NB4 (cell line): ENCODE data around the gene OMD.

Source experiments
- DNase-seq: peaks from one replicate; pipeline ENCODE4 v3.0.0; 2010; ENCODE audit warnings: low read depth
- H3K4me3 ChIP-seq: one replicate; pipeline ENCODE4 v1.5.1; 2011; ENCODE audit warnings: mild to moderate bottlenecking, low read depth, low read length, moderate library complexity
- MYC ChIP-seq: IDR thresholded peaks from 2 replicates; pipeline ENCODE4 v1.6.1; 2011; ENCODE audit warnings: low read depth, low read length
- POLR2A ChIP-seq: IDR thresholded peaks from 2 replicates; pipeline ENCODE4 v1.6.1; 2011; ENCODE audit warnings: mild to moderate bottlenecking; ENCODE audit not compliant: insufficient read length; ENCODE audit errors: extremely low read depth
- TF ChIP-seq, protein P1 (sequence below): IDR thresholded peaks from 2 replicates; pipeline ENCODE4 v1.6.1; 2011; ENCODE audit warnings: low read depth, low read length
- TF ChIP-seq, protein P2 (sequence below): IDR thresholded peaks from one replicate; pipeline ENCODE4 v1.5.1; 2012; ENCODE audit warnings: low read depth, low read length

OMD gene, protein sequence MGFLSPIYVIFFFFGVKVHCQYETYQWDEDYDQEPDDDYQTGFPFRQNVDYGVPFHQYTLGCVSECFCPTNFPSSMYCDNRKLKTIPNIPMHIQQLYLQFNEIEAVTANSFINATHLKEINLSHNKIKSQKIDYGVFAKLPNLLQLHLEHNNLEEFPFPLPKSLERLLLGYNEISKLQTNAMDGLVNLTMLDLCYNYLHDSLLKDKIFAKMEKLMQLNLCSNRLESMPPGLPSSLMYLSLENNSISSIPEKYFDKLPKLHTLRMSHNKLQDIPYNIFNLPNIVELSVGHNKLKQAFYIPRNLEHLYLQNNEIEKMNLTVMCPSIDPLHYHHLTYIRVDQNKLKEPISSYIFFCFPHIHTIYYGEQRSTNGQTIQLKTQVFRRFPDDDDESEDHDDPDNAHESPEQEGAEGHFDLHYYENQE

DNA sequence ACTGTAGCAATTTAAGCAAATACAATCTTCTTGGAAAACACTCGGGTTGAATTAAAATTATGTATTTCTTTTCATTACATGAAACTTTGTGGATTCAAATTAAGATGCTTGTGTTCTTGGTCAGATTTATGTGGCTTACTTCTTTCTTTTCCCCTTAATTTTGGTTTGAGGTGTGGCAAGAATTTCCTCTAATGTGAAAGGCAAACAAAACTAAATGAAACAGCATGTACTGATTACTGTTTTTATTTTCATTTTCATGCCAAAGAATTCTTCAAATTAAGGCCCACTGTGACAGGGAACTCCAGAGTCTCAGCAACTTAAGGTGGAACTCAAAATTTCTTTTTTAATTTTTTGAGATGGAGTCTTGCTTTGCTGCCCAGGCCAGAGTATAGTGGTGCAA, at the start of gene OMD:
Gene OMD, minus strand, starts transcription at position 132 of the 400 bp plus-strand sequence. CDS start 6,913 bp downstream, outside the sequence.
- no peak for DNase-seq
- H3K4me3 ChIP-seq, result no peak within 1 kb of the TSS
- TF ChIP-seq, protein P1, sequence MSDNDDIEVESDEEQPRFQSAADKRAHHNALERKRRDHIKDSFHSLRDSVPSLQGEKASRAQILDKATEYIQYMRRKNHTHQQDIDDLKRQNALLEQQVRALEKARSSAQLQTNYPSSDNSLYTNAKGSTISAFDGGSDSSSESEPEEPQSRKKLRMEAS, result no peak
- no peak for TF ChIP-seq POLR2A
- no peak for TF ChIP-seq MYC
- TF ChIP-seq, protein P2, sequence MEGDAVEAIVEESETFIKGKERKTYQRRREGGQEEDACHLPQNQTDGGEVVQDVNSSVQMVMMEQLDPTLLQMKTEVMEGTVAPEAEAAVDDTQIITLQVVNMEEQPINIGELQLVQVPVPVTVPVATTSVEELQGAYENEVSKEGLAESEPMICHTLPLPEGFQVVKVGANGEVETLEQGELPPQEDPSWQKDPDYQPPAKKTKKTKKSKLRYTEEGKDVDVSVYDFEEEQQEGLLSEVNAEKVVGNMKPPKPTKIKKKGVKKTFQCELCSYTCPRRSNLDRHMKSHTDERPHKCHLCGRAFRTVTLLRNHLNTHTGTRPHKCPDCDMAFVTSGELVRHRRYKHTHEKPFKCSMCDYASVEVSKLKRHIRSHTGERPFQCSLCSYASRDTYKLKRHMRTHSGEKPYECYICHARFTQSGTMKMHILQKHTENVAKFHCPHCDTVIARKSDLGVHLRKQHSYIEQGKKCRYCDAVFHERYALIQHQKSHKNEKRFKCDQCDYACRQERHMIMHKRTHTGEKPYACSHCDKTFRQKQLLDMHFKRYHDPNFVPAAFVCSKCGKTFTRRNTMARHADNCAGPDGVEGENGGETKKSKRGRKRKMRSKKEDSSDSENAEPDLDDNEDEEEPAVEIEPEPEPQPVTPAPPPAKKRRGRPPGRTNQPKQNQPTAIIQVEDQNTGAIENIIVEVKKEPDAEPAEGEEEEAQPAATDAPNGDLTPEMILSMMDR, result no peak

DNA sequence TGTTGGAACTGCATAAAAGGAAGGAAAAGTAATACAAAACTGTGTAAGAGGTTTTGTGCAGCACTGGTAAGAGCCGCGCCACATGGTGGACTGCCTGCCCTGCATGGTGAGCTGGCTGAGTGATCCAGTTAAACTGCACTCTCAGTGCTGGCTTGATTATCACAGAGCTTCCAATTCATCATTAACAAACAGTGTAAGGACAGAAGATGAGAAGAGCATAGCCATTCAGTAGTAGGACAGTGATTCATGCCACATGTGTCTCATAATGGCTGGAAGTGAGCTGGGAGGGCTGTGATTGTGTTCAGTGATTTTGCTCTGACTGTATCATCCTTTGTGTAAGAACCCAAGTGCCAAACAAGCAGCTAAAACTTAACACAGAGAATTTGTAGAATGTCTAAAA, 43.9 kb upstream of the OMD start:
- TF ChIP-seq, protein P2, result no peak
- TF ChIP-seq POLR2A, result no peak
- TF ChIP-seq, protein P1, result no peak
- DNase-seq, result no peak

DNA sequence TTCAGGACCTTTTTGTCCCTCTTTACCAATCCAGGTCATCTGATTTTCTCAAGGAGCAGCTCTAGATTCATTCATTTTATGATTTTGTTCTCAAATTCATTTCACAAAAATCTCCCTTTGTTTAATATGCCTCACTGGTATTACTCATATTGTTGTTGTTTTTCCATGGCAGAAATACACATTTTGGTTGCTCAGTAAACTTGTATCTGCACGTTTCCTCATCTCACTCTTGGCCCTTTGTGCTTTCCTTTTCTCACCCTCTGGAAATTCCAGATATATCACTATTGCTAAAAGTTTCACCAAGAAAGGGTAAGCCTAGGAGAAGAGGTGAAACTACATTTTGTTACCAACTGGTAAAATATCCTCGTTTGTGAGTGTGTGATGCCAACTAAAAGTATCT, 43.2 kb upstream of the OMD start:
- no peak for TF ChIP-seq POLR2A
- TF ChIP-seq, protein P1, result no peak
- TF ChIP-seq MYC, result no peak
- no peak for DNase-seq
- H3K4me3 ChIP-seq, result no peak overlapping the region

More for the DNA sequence above, 43.9 kb upstream of the OMD start:
- no peak overlapping the region for H3K4me3 ChIP-seq

DNA sequence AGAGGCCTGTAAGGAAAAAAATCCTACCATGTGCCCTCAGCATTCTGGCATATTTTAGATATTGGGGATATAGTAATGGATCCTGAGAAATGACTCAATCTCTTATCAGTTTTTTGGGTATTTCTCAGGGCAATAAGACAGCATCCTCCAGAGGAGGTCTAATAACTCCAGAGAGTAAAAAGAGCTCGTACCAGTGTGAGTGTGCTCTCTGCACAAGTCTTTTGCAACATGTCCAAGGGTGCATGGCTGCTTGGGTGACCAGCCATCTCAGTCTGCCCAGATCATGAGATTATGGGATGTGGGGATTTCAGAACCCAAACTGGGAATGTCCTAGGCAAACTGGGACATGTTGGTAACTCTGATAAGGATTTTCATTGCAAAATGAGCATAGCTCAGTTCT, 42.8 kb upstream of the OMD start:
- no peak for DNase-seq
- no peak for TF ChIP-seq POLR2A
- TF ChIP-seq, protein P1, result no peak
- TF ChIP-seq, protein P2, result no peak
- TF ChIP-seq MYC, result no peak
- no peak overlapping the region for H3K4me3 ChIP-seq

DNA sequence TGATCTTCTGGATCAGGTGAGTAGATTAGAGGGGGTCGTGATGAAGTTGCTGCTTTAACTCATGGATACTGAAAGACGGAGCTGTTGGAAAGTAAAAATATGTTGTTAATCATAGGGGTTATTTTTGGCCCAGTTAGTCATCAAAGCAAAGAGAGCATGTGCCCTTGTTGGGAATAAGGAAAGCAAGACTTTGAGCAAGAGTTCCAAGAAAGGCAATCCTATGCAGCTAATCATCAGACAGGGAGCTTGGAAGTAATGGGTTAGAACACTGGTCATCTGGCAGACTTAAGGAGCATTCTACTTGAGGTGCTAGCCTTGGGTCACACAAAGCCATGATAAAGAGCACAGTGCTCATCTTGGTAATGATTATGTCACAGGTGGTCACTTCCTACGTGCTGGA, 39.7 kb upstream of the OMD start:
- no peak for TF ChIP-seq MYC
- no peak overlapping the region for H3K4me3 ChIP-seq
- no peak for DNase-seq

DNA sequence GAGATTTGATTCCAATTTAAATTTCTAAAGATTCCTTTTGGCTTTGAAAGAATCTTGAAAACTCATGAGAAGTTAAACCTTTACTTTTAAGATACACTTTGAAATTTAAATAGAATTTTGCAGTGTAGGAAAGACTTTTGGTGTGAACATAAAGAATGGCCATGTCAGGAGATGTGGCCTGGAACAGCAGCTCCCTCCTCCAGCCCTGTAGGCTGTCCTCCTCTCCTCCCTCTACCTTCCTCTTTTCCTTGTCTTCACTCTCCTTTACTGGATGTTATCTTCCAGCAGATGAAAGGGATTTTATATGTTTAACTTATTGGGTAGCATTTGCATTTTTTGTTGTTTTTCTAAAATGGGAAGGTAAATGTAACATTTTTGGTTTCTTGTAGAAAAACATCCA, 39.1 kb upstream of the OMD start:
- TF ChIP-seq MYC (no peak), POLR2A (no peak)
- TF ChIP-seq, protein P2, result no peak
- TF ChIP-seq, protein P1, result no peak
- no peak for DNase-seq
- H3K4me3 ChIP-seq, result no peak overlapping the region
